GM18951 (cell line): Measurements from ENCODE around the gene CRYL1.

Experiments used
- POLR2A ChIP-seq: IDR thresholded peaks from 4 replicates; pipeline ENCODE4 v1.6.1; 2011; ENCODE audit warnings: mild to moderate bottlenecking; ENCODE audit not compliant: insufficient read length, insufficient read depth; ENCODE audit errors: extremely low read depth
- in situ Hi-C: fragments of 300-500 bp; cut with MboI; formaldehyde crosslinking; loops from one replicate; pipeline ENCODE4 v1.12.0; 2022; ENCODE audit warnings: low sequenced_read_pairs, mixed read lengths, inconsistent platforms; ENCODE audit not compliant: unreplicated experiment

The CRYL1 gene

DNA sequence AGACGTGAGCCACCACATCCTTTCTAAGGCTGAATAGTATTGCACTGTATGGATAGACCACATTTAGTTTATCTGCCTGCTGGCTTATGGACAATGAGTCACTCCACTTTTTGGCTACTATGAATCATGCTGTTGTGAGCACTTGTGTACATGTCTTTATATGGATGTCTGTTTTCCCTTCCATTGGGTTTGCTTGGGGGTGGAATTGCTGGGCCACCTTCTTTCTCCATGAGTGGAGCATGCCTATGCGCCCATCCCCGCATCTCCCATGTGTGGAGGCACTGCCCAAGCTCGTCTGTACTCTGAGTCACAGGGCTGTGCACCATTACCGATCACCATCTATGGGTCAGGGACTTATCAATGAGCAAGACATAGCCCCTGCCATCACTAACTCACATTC is 166.3 kb downstream of the CRYL1 start:
- in situ Hi-C loops: no loop called here
- no peak for TF ChIP-seq POLR2A

DNA sequence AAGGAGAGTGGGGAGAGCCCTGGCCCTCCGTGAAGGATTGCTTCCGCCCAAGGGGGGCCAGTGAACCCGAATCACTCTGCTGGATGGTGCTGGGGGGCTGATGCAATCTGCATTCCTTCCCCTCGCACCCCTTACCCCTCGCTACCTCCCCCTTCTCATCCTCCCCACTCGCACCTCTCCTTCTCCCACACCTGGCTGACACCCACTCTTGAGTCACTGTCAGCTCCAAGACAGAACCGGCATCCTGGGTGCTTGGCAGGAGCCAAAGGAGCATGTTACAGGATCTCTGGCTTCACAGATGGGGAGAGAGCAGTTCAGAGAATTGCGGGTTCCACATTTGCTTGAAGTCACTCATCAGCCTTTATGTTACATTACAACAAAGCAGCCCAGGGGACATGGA is 167.6 kb downstream of the CRYL1 start:
- in situ Hi-C loops: no loop called here
- no peak for TF ChIP-seq POLR2A

DNA sequence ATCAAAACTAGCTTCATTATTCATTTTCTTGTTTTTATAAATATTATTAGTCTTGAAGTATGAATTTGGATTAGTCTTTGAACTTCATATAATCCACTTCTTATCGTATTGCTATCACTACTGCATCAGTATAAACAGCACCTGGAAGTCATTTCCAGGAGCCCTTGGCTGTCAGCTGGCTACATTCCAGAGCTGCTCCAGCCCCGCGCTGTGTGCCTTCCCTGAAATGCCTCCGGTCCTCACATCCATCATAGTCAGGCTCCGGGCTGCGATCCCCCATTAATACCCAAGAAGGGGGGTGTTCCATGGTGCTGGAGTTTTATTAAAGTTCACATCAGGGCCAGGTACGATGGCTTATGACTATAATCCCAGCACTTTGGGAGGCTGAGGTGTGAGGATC is 169.2 kb downstream of the CRYL1 start:
- in situ Hi-C loops: no loop called here
- TF ChIP-seq POLR2A: no peak

DNA sequence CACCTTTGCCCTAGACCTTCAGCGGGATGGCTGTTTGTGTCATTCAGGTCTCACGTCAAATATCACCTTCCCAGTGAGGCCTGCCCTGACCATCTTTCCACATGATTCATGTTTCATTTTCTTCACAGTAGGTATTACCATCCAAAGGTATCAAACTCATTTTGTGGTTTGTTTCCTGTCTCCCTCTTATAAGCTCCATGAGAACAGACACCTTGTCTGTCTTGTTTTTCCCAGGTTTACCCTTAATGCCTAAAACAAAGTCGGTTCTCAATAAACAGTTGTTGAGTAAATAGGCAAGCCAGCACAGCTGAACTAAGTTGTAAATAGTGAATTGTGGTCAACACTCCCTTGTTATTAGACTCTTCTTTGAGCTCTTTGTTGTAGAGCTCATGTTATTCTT is 170.9 kb downstream of the CRYL1 start:
- in situ Hi-C loops: no loop called here
- no peak for TF ChIP-seq POLR2A

DNA sequence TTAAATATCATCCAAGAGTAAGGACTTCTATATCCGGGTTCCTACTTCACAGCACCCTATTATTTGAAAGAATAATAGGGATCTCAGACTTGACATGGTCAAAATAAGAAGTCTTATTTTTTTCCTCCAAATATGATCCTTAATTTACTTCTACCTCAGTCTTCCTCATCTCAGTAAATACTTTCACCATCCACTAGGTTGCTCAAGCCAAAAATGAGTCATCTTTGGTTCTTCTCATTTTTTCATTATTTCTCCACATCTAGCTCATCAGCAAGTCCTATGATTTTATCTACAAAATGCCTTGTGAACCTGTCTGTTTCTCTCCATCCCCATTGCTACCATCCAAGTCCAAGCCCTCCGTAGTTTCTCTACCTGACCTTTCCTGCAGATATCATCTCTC is 171.7 kb downstream of the CRYL1 start:
- in situ Hi-C loops: no loop called here
- no peak for TF ChIP-seq POLR2A
